IMR-90 (cell line): ENCODE measurements around the gene ASB12.

Source experiments
- BHLHE40 ChIP-seq: fragments of 150-350 bp; IDR thresholded peaks from 2 replicates; pipeline ENCODE4 v1.6.1; 2016; ENCODE audit warnings: mild to moderate bottlenecking, low read depth, low read length
- CEBPB ChIP-seq: IDR thresholded peaks from 2 replicates; pipeline ENCODE4 v1.6.1; 2012; ENCODE audit warnings: low read depth, low read length, improper control_type of control experiment
- CHD1 ChIP-seq: IDR thresholded peaks from 2 replicates; pipeline ENCODE4 v1.6.1; 2012; ENCODE audit warnings: low read depth, low read length, improper control_type of control experiment
- MAFK ChIP-seq: IDR thresholded peaks from 2 replicates; pipeline ENCODE4 v1.6.1; 2012; ENCODE audit warnings: low read depth, low read length, improper control_type of control experiment
- MXI1 ChIP-seq: IDR thresholded peaks from 2 replicates; pipeline ENCODE4 v1.6.1; 2012; ENCODE audit warnings: low read depth, mild to moderate bottlenecking, low read length, moderate library complexity, borderline replicate concordance
- NFE2L2 ChIP-seq: fragments of 150-350 bp; IDR thresholded peaks from 2 replicates; pipeline ENCODE4 v1.6.1; 2016; ENCODE audit warnings: low read depth, mild to moderate bottlenecking, low read length
- POLR2A ChIP-seq: IDR thresholded peaks from 2 replicates; pipeline ENCODE4 v1.6.1; 2012; ENCODE audit warnings: mild to moderate bottlenecking, low read depth, low read length
- RAD21 ChIP-seq: IDR thresholded peaks from 2 replicates; pipeline ENCODE4 v1.6.1; 2012; ENCODE audit warnings: low read length, improper control_type of control experiment
- RCOR1 ChIP-seq: IDR thresholded peaks from 2 replicates; pipeline ENCODE4 v1.6.1; 2012; ENCODE audit warnings: mild to moderate bottlenecking, low read length, improper control_type of control experiment; ENCODE audit not compliant: insufficient replicate concordance
- RFX5 ChIP-seq: IDR thresholded peaks from 2 replicates; pipeline ENCODE4 v1.8.0; 2012; ENCODE audit warnings: low read depth, mild to moderate bottlenecking, low read length, moderate library complexity
- SMC3 ChIP-seq: fragments of 150-350 bp; IDR thresholded peaks from 2 replicates; pipeline ENCODE4 v1.6.1; 2016; ENCODE audit warnings: low read depth, mild to moderate bottlenecking, antibody characterized with exemption, low read length, moderate library complexity
- USF2 ChIP-seq: fragments of 150-350 bp; IDR thresholded peaks from 2 replicates; pipeline ENCODE4 v1.6.1; 2017; ENCODE audit warnings: mild to moderate bottlenecking, antibody characterized with exemption, low read length, low read depth
- TF ChIP-seq, protein P1 (sequence below): conservative IDR thresholded peaks from 2 replicates; pipeline ENCODE4 v1.5.1; 2012; ENCODE audit warnings: mild to moderate bottlenecking, low read depth, low read length, improper control_type of control experiment

- TF ChIP-seq, protein P1, sequence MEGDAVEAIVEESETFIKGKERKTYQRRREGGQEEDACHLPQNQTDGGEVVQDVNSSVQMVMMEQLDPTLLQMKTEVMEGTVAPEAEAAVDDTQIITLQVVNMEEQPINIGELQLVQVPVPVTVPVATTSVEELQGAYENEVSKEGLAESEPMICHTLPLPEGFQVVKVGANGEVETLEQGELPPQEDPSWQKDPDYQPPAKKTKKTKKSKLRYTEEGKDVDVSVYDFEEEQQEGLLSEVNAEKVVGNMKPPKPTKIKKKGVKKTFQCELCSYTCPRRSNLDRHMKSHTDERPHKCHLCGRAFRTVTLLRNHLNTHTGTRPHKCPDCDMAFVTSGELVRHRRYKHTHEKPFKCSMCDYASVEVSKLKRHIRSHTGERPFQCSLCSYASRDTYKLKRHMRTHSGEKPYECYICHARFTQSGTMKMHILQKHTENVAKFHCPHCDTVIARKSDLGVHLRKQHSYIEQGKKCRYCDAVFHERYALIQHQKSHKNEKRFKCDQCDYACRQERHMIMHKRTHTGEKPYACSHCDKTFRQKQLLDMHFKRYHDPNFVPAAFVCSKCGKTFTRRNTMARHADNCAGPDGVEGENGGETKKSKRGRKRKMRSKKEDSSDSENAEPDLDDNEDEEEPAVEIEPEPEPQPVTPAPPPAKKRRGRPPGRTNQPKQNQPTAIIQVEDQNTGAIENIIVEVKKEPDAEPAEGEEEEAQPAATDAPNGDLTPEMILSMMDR: no peak
- TF ChIP-seq BHLHE40 (no peak), POLR2A (no peak), MAFK (no peak), SMC3 (no peak), MXI1 (no peak), RFX5 (no peak), USF2 (no peak), CHD1 (no peak), CEBPB (no peak), NFE2L2 (no peak), RAD21 (no peak), RCOR1 (no peak)
Measured at GRCh38 chrX:64176876-64177275, 53.5 kb downstream of the ASB12 start.
